ENCODE data around the gene RTEL1. TPM values are rescaled to one million over a fixed set of nuclear protein-coding genes. Genes with fewer than 3 reads are reported as not detected.

Gene RTEL1
- total and polyA plus RNA-seq, 9 of the 15 experiments (the other 6 are each of a cell fraction or from before 2014, with no cell fraction given): 0.36 to 61.0 (median 17.9) TPM

DNA sequence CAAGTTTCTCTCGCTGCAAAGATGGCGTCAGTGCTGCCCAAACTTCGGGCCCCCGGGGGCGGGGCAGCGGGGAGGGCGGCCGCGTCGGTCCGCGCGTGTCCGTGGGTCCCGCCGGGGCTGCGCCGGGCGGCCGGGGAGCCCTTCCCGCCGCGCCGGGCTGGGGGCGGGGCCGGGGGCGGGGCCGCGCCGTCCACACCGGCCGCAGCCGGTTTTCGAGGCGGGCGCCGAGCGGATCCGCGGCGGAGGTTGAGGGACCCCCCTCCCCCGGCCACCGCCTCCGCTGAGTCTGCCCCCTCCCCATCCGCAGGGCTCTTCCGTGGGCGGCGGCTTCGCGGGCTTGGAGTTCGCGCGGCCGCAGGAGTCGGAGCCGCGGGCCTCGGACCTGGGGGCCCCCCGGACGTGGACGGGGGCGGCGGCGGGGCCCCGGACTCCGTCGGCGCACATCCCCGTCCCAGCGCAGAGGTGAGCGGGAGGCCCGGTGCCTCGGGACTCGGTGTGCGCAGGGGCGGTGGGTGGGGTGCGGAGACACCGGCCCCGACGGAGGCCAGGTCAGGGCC, 82.0 kb downstream of the RTEL1 start (continued):
- TF ChIP-seq PATZ1 (CRISPR knock-in tag; IDR thresholded peaks at IDR 0.05; ENCODE audit: borderline replicate concordance) (no peak), MAFG (tag; conservative IDR thresholded peaks at IDR 0.05) (no peak), COPS2 (conservative IDR thresholded peaks at IDR 0.05) (no peak), STAT6 (CRISPR knock-in tag; IDR thresholded peaks at IDR 0.05) (no peak), KLF13 (tag; IDR thresholded peaks at IDR 0.05; ENCODE audit: borderline replicate concordance, low read depth) (no peak), KLF16 (IDR thresholded peaks at IDR 0.05) (no peak), EGR1 (conservative IDR thresholded peaks at IDR 0.05) (peak; percentile 59), MAZ (CRISPR knock-in tag; conservative IDR thresholded peaks at IDR 0.05 in 1 of 2, IDR thresholded peaks at IDR 0.05 in 1 of 2) (no peak), FOXK1 (CRISPR knock-in tag; IDR thresholded peaks at IDR 0.05; ENCODE audit: borderline replicate concordance) (no peak), POLR2G (IDR thresholded peaks at IDR 0.05; ENCODE audit: low read depth, low read length) (peak; percentile 76), ZBTB8A (IDR thresholded peaks at IDR 0.05; ENCODE audit: partially characterized antibody) (no peak), PTBP1 (IDR thresholded peaks at IDR 0.05; ENCODE audit: low read depth, low read length) (no peak), FIP1L1 (IDR thresholded peaks at IDR 0.05; ENCODE audit: low read depth, low read length, poor library complexity, severe bottlenecking) (no peak), POLR2AphosphoS2 (IDR thresholded peaks at IDR 0.05; ENCODE audit: low read length) (no peak)
- TF ChIP-seq, protein P1, sequence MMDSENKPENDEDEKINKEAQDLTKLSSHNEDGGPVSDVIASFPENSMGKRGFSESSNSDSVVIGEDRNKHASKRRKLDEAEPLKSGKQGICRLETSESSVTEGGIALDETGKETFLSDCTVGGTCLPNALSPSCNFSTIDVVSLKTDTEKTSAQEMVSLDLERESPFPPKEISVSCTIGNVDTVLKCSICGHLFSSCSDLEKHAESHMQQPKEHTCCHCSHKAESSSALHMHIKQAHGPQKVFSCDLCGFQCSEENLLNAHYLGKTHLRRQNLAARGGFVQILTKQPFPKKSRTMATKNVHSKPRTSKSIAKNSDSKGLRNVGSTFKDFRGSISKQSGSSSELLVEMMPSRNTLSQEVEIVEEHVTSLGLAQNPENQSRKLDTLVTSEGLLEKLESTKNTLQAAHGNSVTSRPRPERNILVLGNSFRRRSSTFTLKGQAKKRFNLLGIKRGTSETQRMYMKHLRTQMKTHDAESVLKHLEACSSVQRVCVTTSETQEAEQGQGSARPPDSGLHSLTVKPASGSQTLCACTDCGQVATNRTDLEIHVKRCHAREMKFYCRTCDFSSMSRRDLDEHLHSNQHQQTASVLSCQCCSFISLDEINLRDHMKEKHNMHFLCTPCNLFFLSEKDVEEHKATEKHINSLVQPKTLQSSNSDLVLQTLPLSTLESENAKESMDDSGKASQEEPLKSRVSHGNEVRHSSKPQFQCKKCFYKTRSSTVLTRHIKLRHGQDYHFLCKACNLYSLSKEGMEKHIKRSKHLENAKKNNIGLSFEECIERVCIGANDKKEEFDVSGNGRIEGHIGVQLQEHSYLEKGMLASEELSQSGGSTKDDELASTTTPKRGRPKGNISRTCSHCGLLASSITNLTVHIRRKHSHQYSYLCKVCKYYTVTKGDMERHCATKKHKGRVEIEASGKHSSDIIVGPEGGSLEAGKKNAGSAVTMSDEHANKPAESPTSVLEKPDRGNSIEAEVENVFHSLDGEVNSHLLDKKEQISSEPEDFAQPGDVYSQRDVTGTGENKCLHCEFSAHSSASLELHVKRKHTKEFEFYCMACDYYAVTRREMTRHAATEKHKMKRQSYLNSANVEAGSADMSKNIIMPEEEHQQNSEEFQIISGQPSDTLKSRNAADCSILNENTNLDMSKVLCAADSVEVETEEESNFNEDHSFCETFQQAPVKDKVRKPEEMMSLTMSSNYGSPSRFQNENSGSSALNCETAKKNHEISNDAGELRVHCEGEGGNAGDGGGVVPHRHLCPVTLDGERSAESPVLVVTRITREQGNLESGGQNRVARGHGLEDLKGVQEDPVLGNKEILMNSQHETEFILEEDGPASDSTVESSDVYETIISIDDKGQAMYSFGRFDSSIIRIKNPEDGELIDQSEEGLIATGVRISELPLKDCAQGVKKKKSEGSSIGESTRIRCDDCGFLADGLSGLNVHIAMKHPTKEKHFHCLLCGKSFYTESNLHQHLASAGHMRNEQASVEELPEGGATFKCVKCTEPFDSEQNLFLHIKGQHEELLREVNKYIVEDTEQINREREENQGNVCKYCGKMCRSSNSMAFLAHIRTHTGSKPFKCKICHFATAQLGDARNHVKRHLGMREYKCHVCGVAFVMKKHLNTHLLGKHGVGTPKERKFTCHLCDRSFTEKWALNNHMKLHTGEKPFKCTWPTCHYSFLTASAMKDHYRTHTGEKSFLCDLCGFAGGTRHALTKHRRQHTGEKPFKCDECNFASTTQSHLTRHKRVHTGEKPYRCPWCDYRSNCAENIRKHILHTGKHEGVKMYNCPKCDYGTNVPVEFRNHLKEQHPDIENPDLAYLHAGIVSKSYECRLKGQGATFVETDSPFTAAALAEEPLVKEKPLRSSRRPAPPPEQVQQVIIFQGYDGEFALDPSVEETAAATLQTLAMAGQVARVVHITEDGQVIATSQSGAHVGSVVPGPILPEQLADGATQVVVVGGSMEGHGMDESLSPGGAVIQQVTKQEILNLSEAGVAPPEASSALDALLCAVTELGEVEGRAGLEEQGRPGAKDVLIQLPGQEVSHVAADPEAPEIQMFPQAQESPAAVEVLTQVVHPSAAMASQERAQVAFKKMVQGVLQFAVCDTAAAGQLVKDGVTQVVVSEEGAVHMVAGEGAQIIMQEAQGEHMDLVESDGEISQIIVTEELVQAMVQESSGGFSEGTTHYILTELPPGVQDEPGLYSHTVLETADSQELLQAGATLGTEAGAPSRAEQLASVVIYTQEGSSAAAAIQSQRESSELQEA (IDR thresholded peaks at IDR 0.05; ENCODE audit: low read depth): no peak
